Suppressor macrophage treated with lipopolysaccharide for 1 hour (primary cell): ENCODE data around the gene CCDC188.

Source experiments
- DNase-seq, 3 donors: peaks; one replicate each; pipeline ENCODE4 v3.0.0-alpha.2; 2020 to 2022

CCDC188 gene

GRCh38 chr22:20101638-20102037 lies 49.2 kb downstream of the CCDC188 start:
- no peak for DNase-seq

GRCh38 chr22:20099099-20099711 lies 51.6 kb downstream of the CCDC188 start:
- DNase-seq: no peak
